ENCODE data around the gene PREX1.
"Not testable (repeated sequence)": the region's sequence is repeated elsewhere in the genome, so short reads cannot be mapped to it uniquely, and the experiment has no call there.

Gene PREX1

DNA sequence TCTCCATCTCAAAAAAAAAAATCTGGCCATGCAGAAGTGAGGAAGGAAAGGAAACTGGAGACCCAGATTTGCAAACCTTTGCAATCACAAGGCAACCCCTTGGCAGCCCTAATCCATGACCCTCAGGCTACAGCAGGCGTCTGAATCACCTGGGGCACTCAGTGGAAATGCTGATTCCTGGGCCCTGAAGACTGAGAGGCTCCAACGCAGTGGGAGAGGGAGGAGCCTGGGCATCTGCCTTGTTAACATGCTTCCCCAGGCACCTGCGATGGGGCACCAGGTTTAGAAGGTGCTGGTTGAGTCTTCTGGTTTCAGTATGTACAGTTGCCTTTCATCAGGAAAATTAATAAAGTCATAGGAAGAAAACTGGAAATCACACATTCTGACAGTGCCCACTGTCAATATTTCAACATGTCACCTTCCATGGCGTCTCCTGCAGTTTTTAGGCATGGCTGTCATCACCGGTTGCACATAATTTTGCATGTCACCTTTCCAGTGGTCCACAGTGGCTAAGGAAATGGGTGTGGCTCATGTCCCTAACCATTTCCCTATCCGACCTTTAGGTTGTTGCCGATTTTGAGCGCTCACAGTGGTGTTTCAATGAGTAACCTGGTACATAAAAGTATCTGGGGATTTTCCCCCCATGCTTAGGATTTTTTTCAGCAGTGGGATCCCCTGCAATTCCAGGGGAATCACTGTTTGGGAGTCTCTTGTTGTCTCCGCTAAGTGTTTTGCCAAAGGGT lies 56.9 kb downstream of the PREX1 start:
- no peak for DNase-seq

DNA sequence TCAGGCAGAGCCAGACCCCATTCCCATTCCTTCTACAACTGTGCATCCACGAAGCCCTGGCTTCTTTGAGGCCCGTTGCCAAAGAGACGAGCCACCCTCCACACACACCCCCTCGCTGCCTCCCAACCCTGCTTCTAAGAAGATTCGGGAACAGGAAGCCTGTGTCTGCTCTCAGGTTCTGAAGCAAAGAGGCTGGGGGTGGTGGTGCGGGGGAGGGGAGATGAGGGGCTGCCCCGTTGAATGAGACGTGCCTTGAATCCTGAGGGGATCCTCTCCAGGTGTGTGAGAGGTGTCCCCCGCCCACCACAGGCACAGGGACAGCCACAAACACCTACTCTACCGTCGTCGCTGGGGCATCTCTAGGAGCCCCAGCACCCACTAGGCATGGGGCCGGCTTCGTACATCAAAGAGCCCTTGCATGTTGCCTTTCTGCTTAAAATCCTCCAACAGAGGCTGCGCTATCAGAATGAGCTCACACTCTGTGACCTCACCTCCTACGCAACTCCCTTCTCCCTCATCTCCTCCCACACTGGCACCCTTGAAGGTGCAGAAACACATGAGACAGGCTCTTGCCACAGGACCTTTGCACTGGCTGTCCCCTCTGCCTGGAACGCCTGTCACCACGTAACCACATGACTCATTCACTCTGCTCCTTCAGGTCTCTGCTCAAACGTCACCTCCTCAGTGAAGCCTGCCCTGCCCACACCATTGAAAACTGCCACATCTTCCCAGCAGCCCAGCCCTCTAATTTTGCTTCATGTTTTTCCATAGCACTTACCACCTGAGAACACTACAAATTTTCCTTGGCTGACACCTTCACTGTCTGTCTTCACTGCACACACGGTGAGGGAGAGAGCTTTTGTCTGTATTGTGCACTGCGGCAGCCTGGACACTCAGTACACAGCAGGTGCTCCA lies 58.5 kb downstream of the PREX1 start:
- peak; percentile 83 to 87 for DNase-seq

DNA sequence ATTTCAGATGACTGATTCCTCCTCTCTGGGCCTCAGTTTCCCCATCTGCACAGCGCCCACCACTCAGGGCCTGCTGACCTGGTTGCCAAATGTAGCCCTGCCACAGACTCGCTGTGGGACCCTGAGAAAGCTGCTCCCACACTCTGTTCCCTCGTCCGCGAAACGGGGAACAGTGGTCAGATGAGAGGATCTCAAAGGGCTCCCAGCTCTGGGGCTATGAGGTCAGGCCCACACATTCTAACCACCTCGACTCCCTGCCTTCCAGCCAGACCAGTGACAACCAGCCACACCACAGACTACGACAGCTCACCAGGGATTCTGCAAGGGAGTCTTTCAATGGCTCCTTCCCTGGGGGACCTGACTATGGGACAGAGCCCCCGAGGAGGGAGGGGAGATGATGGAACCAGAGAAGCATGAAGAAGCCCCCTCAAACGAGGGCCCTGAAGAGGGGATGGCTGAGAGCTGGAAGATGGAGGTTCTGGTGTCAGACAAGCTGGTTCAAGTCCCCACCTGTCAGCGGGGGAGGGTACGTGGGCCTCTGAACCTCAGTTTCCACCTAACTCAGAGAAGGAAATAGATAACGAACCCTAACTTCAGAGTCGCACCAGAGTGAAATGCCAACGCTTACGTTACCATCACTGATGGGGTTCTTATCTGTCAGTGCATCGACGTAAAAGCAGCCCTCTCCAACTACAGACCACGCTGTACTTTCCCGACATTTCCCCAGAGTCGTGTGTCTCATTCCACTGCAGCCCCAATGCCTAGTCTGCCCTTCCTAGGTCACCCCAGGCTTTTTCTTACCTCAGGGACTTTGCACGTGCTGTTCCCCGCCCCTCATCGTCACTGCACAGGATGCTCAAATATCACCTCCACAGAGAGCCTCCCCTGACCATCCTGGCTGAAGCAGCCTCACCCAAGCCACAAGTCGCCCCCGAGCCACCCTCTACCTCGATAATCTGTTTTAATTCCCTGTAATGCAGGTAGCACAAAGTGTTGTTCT lies 60.5 kb downstream of the PREX1 start:
- DNase-seq: peak; percentile 36 to 53

DNA sequence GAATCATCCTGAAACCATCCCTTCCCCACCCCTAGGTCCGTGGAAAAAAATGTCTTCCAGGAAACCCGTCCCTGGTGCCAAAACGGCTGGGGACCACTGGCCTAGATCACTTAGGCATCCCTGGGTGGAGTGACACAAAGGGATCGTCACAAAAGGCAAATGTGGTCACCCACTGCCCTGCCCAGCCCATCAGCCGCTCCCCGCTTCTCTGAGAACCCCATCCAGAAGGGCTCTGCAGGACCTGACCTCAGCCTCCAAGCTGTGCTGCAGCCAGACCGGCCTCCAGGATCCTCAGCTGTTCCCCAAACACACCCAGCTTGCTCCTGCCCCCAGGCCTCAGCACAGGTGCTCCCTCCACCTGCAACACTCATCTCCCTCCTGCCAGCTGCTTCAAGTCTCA lies 61.6 kb downstream of the PREX1 start:
- no peak for DNase-seq

DNA sequence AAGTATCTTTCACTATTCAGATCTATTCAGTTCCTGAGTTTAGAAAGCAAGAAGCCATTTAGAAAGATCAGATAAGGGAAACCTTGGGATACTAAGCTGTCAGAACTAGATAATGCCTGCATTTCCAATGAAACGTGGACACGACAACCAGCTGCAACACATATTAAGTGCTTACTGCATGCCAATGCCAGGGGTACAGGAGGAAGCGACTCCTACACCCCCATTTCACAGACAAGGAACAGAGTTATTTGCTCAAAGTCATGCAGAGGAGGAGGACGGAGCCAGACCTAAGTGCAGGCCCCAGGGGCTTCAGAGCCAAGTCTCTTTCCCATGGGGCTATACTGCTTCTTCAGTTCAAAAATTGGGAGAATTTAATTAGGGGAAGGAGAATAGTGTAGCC lies 62.4 kb downstream of the PREX1 start:
- DNase-seq: no peak

DNA sequence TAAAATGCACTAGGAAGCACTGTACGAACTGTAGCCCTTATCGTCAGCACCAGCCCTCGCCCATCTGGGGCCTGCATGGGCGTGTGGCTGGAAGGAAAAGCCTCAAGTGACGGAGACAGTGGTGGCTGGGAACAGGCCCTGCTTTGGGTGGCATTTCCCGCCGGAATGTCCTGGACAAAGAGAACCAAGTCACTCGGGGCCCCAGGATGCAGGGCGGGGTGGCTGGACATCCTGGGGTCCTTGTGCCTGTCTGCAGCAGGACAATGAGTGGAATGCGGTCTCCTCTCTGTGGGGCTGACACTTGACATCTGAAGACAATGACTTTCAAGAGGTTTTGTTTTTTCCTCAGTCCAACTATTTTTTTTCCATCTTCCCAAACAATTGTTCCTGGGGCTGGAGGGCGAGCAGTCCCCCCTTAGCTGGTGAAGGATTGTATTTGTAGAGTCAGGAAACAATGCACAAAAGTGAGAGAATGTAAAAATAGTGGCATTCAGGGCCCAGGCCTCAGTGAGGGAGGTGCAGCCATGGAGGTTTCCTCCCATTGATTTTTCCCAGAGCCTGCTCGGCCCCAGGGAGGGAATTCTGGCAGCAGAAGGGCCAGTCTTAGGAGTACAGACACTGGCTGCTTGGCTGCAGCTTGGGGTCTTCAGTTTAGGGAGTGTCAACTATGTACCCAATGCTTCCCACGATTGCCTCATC lies 64.4 kb downstream of the PREX1 start:
- no peak for DNase-seq

DNA sequence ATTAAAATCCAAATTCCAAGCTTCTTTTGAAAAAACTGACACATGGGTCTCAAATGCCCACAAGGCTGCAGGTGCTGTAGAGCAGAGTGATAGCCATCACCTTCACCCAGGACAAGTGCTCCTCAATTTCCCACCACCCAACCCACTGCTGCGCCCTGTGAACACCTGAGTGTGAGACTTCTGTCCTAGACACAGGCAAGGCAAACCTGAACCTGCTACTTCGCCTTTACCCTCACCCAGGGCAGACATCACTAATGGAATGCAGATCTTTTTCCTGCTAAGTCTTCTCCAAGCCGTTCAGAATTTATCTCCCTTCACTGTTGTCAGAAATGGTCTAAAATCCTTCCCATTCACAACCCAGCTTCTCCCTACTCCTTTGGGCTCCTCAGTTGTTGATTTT lies 65.9 kb downstream of the PREX1 start:
- DNase-seq: no peak

DNA sequence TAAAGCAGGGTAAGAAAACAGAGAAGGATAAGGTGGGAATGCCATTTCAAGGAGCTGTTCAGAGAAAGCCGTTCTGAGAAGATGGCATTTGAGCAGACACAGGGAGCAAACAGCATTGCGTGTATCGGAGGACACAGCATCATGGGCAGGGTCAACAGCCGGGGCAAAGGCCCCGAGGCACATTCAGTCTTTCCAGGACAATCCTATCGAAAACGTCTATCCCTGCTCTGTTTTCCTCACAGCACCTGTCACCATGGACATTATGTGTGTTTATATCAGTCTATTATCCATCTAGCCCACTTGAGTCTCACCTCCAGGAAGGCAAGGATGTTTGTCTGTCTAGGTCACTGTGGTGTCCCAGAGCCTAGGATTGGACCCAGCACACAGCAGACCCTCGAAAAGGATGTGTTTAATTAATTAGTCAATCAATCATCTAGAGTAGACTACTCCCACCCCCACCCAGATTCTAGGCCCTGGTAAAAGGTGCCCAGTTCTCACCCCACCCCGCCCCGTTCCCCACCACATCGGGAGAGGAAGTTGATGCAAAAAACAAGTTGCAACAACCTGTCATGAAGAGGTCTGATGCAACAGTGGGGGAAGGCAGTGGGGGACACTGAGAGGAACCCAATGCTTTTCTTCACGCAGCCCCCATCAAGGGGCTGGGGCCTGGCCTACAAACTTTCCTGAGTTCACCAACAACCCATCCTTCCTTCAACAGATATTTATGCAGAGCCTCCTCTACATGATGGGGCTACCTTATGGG lies 66.6 kb downstream of the PREX1 start:
- DNase-seq: peak; percentile 67 to 73

DNA sequence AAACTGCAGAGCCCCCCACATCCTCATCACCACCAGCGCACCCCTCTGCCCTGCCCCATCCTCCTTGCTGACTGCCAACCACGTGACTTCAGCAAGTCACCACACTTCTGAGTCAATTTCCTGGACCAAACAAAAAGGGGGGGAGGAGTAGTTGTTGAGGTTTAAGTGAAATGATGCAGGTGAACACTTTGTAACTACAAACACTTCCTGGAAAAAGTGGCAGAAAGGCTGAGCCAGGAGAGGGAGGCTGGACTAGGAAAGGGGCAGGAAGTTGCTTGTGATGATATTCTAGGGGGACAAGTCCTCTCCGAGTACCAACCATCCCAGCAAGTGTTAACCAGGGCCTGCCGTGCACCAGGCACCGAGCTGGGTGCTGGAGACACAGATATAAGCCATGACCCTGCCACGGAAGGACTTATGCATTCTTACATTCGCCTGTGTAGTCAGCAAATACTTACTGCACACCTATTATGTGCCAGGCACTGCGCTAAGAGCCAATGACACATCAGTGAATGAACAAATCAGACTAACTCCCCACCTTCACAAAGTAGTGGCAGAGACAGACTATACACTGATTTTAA lies 67.3 kb downstream of the PREX1 start:
- peak; percentile 75 to 80 for DNase-seq

DNA sequence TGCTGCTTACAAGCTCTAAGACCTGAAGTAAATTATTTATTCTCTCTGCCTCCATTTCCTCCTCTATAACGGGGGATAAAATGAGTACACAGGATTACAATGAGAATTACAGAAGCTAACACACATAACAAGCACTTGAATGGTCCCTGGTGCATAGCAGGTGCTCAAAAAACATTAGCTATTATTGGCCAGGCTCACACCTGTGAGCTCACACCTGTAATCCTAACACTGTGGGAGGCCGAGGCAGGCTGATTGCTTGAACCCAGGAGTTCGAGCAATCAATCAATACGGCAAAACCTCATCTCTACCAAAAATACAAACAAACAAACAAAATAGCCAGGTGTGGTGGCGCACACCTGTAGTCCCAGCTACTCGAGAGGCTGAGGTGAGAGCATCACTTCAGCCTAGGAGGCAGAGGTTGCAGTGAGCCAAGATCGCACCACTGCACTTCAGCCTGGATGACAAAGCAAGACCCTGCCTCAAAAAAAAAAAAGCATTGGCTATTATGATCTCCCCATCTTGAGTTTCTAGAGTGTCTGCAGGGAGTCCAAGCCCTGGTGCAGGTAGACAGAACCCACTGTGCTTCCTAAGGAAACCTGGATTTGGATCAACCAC lies 68.1 kb downstream of the PREX1 start:
- no peak for DNase-seq

DNA sequence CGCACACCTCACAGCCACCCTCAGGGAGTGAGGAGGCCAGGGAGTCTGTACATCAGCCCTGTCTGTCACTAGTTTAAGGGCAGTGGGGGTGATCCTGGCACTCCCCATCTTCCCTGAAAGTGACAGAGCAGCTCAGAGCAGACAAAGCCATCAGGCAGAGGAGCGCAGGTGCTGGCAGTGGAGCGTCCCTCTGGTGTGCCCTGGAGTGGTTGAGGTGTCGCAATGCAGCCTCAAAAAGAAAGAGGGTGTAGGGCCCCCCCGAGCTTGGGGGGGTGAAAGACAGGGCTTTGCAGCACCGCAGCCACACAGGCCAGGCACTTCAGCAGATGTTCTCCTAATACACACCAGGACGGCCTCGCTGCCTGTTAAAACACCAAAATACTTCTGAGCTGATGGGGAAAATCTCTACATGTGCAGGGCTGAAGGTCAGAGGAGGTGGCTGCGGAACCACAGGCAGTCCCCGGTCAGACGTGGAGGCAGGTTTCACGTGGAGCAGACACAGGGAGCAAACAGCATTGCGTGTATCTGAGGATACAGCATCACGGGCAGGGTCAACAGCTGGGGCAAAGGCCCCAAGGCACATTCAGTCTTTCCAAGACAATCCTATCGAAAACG lies 69.5 kb downstream of the PREX1 start:
- DNase-seq: peak; percentile 59 to 63

DNA sequence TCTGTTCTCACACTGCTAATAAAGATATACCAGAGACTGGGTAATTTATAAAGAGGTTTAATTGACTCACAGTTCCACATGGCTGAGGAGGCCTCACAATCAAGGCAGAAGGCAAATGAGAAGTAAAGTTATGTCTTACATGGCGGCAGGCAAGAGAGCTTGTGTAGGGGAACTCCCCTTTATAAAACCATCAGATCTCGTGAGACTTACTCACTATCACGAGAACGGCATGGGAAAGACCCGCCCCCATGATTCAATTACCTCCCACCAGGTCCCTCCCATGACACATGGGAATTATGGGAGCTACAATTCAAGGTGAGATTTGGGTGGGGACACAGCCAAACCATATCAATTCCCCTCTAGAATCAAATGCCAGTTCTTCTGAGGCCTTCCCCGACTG lies 71.0 kb downstream of the PREX1 start:
- not testable (repeated sequence) for DNase-seq

DNA sequence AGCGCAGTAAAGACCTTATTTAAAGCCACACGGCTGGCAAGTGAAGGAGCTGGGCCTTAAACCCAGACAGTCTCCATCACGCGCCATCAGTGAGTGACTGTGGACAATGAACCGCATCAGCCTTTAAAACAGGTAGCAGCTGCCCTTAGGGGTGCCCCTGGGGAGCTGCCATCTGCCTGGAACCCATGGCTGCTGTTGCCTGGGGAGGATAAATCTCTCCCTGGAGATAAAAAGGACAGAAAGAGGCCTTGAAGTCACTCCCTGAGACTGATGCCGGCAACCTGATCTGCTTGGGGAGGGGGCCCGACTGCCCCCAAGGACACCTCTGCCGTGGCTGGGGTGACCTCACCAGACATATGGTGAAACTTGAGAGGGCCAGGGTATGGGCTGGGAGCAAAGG lies 73.5 kb downstream of the PREX1 start:
- DNase-seq: no peak

DNA sequence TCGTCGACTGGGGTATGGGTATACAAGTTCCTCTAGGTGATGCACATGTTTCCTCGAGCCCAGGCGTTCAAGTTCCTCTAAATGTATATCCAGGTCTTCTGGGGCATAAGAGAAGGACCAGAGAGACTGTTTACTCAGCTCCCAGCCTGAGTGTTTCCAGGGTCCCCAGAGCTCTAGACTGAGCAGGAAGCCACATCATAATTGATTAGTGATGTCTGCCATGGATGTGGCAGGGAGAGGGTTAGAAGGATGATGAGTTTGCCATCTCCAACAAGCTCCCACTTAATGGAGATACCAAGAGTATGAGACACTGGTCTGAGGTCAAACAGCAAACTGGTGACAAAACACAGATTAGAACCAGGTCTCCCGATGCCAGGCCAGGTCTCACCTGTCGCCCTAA lies 74.8 kb downstream of the PREX1 start:
- no peak for DNase-seq

DNA sequence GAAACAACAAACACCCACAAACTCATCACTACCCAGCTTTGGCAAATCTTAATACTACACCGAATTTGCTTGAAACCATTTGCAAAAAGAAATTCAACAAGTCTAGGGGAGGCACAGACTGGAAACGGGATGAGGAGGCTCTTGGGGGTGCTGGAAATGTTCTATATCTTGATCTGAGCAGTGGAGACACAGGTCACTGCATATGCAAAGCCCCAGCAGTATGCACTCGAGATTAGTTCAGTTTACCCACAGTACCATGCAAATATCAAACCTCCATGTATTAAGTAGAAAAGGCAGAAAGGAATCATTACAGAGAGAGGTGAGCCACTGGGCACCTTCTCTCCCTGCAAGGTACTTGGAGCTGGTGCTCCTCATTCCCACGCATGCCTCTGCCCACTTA lies 75.9 kb downstream of the PREX1 start:
- DNase-seq: no peak

DNA sequence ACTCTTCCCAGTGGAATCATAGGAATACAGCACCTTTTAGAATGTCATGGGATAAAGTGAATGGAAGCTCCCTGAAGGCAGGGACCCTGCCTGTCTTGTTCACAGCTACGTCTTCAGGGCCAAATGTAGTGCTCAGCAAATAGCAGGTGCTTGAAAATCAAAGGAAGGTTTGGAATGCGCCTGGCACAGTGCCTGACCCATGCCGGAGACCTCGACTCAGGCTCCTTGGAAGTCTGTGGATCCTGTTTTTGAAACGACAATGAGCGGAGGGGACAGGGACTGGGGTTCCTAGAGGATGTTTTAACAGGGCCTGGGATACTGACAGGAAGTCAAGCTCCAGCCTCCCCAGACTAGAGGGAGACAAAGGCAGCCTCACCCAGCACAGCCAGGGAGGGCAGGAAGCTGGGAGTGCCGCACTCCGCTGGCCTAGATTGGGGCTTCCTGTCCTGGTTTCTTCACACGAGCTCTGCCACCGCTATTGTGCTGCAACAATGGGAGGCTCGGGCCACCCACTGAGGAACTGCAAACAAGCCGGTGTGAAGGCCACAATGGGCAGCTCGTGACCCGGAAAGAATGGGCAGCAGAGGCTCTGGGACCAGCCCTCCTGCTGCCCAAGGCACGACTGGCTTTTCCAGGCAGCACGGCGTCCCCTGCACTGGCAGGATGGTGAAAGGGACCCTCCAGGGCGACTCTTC lies 76.7 kb downstream of the PREX1 start:
- peak; percentile 55 to 60 for DNase-seq

DNA sequence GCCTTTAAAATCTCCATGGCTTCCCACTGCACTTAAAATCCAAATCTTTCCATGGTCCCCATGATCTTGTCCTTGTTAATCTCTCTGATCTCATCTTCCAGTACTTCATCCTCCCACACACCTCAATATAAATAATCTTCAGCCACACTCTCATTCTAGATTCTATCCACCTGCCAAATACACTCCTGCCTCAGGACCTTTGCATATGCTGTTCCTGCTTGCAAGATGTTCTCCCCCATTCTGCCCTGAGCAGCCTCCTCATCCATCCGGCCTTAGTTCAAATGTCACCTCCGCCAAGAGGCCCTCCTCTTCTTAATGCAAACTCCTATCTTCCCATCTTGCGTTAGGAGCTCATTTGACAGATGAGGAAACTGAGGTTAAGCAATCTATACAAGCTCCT lies 77.4 kb downstream of the PREX1 start:
- DNase-seq: no peak

DNA sequence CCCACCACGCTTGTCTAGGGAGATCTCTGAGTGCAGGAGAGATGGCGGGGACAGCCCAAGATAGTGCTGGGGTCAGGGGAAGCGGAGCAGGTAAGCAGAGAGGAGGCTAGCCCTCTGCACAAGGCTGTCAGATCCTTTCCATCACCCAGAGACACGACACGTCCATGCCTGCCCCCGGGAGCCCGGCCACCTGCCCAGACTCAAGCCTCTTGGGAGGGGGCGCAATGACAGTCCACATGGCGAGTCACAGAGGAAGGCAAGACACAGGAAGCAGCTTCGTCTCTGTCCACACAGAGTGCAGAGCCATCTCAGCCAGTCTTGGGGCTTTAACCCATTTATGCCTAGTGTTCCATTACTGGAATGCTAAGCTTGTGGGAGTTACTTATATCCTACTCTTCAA lies 78.4 kb downstream of the PREX1 start:
- no peak for DNase-seq

DNA sequence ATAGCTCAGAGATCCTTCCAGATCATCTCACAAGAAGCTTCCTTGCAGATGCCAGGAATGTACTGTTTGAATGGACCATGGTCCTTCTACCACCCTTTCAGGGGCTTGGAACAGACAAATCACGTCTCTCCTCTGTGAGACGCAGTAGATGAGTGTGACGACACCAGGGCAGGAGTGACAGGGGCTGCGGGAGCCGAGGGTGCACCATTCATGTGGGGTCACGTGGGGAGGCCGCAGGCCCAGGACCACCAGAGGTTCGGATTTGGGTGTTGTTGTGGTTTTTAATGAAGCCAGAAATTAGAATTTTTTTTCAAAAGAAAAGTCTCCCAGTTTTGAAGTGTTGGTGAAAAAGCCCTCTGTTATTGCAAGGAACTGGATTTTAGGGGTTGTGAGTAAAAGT lies 79.2 kb downstream of the PREX1 start:
- DNase-seq: no peak
